Measurements from ENCODE around the gene MAD1L1. TPM values are rescaled to one million over a fixed set of nuclear protein-coding genes. Genes with fewer than 3 reads are reported as not detected.

MAD1L1 gene
- total RNA-seq, 1 donor from 2014 or later = 48.4 TPM

- Histone ChIP-seq H3K4me3 (no peak overlapping the region), H3K9me3 (no peaks in the 10 kb centered on the region), H3K27me3 (no peaks in the 10 kb centered on the region), H3K4me1 (no peaks in the 10 kb centered on the region), H3K36me3 (no peaks in the 10 kb centered on the region), H3K27ac (no peak overlapping the region)
- no peak for DNase-seq
- no peak for ATAC-seq
- intact Hi-C loops (cut with DNase I) = no loop called here
- no peak for TF ChIP-seq CTCF (IDR thresholded peaks at IDR 0.05)
Observed at GRCh38 chr7:2098056-2098455, 134.7 kb downstream of the MAD1L1 start.

- H3K27ac ChIP-seq = no peak overlapping the region
- no peaks in the 10 kb centered on the region for H3K27me3 ChIP-seq
- H3K9me3 ChIP-seq = no peaks in the 10 kb centered on the region
- intact Hi-C loops (cut with DNase I) = no loop called here
- H3K4me3 ChIP-seq = no peak overlapping the region
- TF ChIP-seq CTCF (IDR thresholded peaks at IDR 0.05) = no peak
- DNase-seq (no peak), ATAC-seq (no peak)
- H3K4me1 ChIP-seq = no peaks in the 10 kb centered on the region
- H3K36me3 ChIP-seq = no peaks in the 10 kb centered on the region
Observed at GRCh38 chr7:2097492-2097891, 135.3 kb downstream of the MAD1L1 start.

GRCh38 chr7:2096692-2097387 lies 135.9 kb downstream of the MAD1L1 start:
- H3K27me3 ChIP-seq = no peaks in the 10 kb centered on the region
- TF ChIP-seq CTCF (IDR thresholded peaks at IDR 0.05) = no peak
- H3K9me3 ChIP-seq = no peaks in the 10 kb centered on the region
- intact Hi-C loops (cut with DNase I) = no loop called here
- ATAC-seq (peak; percentile 70), DNase-seq (peak; percentile 75)
- no peaks in the 10 kb centered on the region for H3K36me3 ChIP-seq
- no peak overlapping the region for H3K27ac ChIP-seq
- no peaks in the 10 kb centered on the region for H3K4me1 ChIP-seq
- no peak overlapping the region for H3K4me3 ChIP-seq

- intact Hi-C loops (cut with DNase I) = no loop called here
- Histone ChIP-seq H3K4me3 (no peak overlapping the region), H3K27me3 (no peaks in the 10 kb centered on the region), H3K9me3 (no peaks in the 10 kb centered on the region), H3K4me1 (no peaks in the 10 kb centered on the region), H3K36me3 (no peaks in the 10 kb centered on the region), H3K27ac (no peak overlapping the region)
- ATAC-seq (no peak), DNase-seq (no peak)
- TF ChIP-seq CTCF (IDR thresholded peaks at IDR 0.05) = no peak
Observed at GRCh38 chr7:2095436-2095835, 137.3 kb downstream of the MAD1L1 start.

GRCh38 chr7:2094454-2095045 lies 138.2 kb downstream of the MAD1L1 start:
- Histone ChIP-seq H3K4me1 (no peaks in the 10 kb centered on the region), H3K27me3 (no peaks in the 10 kb centered on the region), H3K36me3 (no peaks in the 10 kb centered on the region), H3K27ac (no peak overlapping the region), H3K9me3 (no peaks in the 10 kb centered on the region), H3K4me3 (no peak overlapping the region)
- no peak for TF ChIP-seq CTCF (IDR thresholded peaks at IDR 0.05)
- DNase-seq (no peak), ATAC-seq (peak; percentile 26)
- intact Hi-C loops (cut with DNase I) = no loop called here

Data from upper lobe of right lung (tissue), 1 donor.